Liver (tissue), 9 donors: ENCODE results near the gene TMEM259. TPM values are rescaled to one million over a fixed set of nuclear protein-coding genes. Genes with fewer than 3 reads are reported as not detected.

Experiments
- DNase-seq: peaks from one replicate; pipeline ENCODE4 v3.0.0-alpha.2; 2017; ENCODE audit warnings: low spot score
- H3K27ac ChIP-seq, 2 donors: one replicate each; pipeline ENCODE4 v1.7.0; 2013; ENCODE audit warnings: inconsistent platforms in 2 of 2, low read length in 2 of 2, control low read depth in 1 of 2, low read depth in 1 of 2, mild to moderate bottlenecking in 1 of 2
- H3K27me3 ChIP-seq, 4 donors: one replicate each; pipeline versions ENCODE4 v1.6.1 to v1.7.0; 2013; ENCODE audit warnings: low read length in 3 of 4, inconsistent platforms in 1 of 4, mild to moderate bottlenecking in 1 of 4, moderate library complexity in 1 of 4; ENCODE audit not compliant: control insufficient read depth in 4 of 4, insufficient read depth in 4 of 4
- H3K36me3 ChIP-seq, 4 donors: one replicate each; pipeline versions ENCODE4 v1.6.1 to v1.7.0; 2013; ENCODE audit warnings: low read length in 3 of 4, mild to moderate bottlenecking in 3 of 4, low read depth in 1 of 4, moderate library complexity in 1 of 4; ENCODE audit not compliant: control insufficient read depth in 4 of 4, insufficient read depth in 3 of 4
- H3K4me1 ChIP-seq, 4 donors: one replicate each; pipeline versions ENCODE4 v1.6.1 to v1.7.0; 2013; ENCODE audit warnings: low read length in 3 of 4, mild to moderate bottlenecking in 3 of 4, moderate library complexity in 1 of 4; ENCODE audit not compliant: control insufficient read depth in 4 of 4, insufficient read depth in 4 of 4
- H3K4me3 ChIP-seq, 3 donors: one replicate each; pipeline versions ENCODE4 v1.6.1 to v1.7.0; 2013; ENCODE audit warnings: low read length in 3 of 3, control low read depth in 1 of 3, low read depth in 1 of 3, mild to moderate bottlenecking in 1 of 3
- H3K9ac ChIP-seq, 2 donors: one replicate each; pipeline ENCODE4 v1.7.0; 2013; ENCODE audit warnings: low read length in 2 of 2, mild to moderate bottlenecking in 2 of 2, moderate library complexity in 2 of 2, control low read depth in 1 of 2, low read depth in 1 of 2
- H3K9me3 ChIP-seq, 4 donors: one replicate each; pipeline versions ENCODE4 v1.6.1 to v1.7.0; 2013; ENCODE audit warnings: low read length in 3 of 4; ENCODE audit not compliant: control insufficient read depth in 4 of 4
- EGR1 ChIP-seq, 2 donors: IDR thresholded peaks; 2 replicates each; pipeline ENCODE4 v1.6.1; 2016 to 2018; ENCODE audit warnings: antibody characterized with exemption in 2 of 2, low read depth in 2 of 2
- GABPA ChIP-seq, 2 donors: IDR thresholded peaks in 1 of 2; conservative IDR thresholded peaks in 1 of 2; 2 replicates each; pipeline ENCODE4 v1.6.1; 2016; ENCODE audit warnings: antibody characterized with exemption in 2 of 2, mild to moderate bottlenecking in 1 of 2, moderate library complexity in 1 of 2
- HNF4A ChIP-seq, 2 donors: conservative IDR thresholded peaks; 2 replicates each; pipeline ENCODE4 v1.6.1; 2016; ENCODE audit warnings: antibody characterized with exemption in 2 of 2, mild to moderate bottlenecking in 2 of 2
- JUND ChIP-seq, 2 donors: IDR thresholded peaks; 2 replicates each; pipeline ENCODE4 v1.6.1; 2016; ENCODE audit warnings: antibody characterized with exemption in 2 of 2
- NR2F2 ChIP-seq: IDR thresholded peaks from 2 replicates; pipeline ENCODE4 v1.6.1; 2016; ENCODE audit warnings: antibody characterized with exemption
- RXRA ChIP-seq, 2 donors: IDR thresholded peaks; 2 replicates each; pipeline ENCODE4 v1.6.1; 2017 to 2018; ENCODE audit warnings: antibody characterized with exemption in 2 of 2, mild to moderate bottlenecking in 1 of 2
- SP1 ChIP-seq: IDR thresholded peaks from 2 replicates; pipeline ENCODE4 v1.6.1; 2018; ENCODE audit warnings: antibody characterized with exemption, mild to moderate bottlenecking
- TAF1 ChIP-seq: conservative IDR thresholded peaks from 2 replicates; pipeline ENCODE4 v1.6.1; 2016; ENCODE audit warnings: antibody characterized with exemption, mild to moderate bottlenecking
- WGBS: extraction: QIAGEN DNeasy Blood & Tissue Kit; methylation state at CpG from one replicate; pipeline ENCODE4 v1.1.7; 2013; 5-methylcytosine and 5-hydroxymethylcytosine counted together
- polyA plus RNA-seq, 2 donors: library from polyadenylated mRNA; stranded (reverse) in 1 of 2; unstranded in 1 of 2; fragments of 200-250 nt in 1 of 2; fragments of >200 nt in 1 of 2; fragmentation: Nextera tagmentation in 1 of 2; extraction: Ambion mirVana in 1 of 2; gene quantifications; one replicate each; pipeline versions ENCODE4 v1.2.1 to v1.2.3, GENCODE V29; 2013 to 2015
- total RNA-seq, 2 donors: library from RNA; depleted of rRNA; stranded (reverse); fragments of >200 nt; gene quantifications; one replicate each; pipeline ENCODE4 v1.2.3, GENCODE V29; 2014
- TF ChIP-seq, protein P1 (sequence below): IDR thresholded peaks from 2 replicates; pipeline ENCODE4 v1.6.1; 2016; ENCODE audit warnings: antibody characterized with exemption
- TF ChIP-seq, protein P2 (sequence below): IDR thresholded peaks from 2 replicates; pipeline ENCODE4 v1.6.1; 2016; ENCODE audit warnings: antibody characterized with exemption, mild to moderate bottlenecking
- TF ChIP-seq, protein P3 (sequence below): IDR thresholded peaks from 2 replicates; pipeline ENCODE4 v1.6.1; 2016; ENCODE audit warnings: antibody characterized with exemption
- donor health status: healthy.
- donor health status: healthy.
- donor health status: healthy.
- donor health status: healthy.
- donor health status: healthy.

The TMEM259 gene
- total and polyA plus RNA-seq, 4 donors, result 29.7 to 99.3 (median 57.3) TPM

DNA sequence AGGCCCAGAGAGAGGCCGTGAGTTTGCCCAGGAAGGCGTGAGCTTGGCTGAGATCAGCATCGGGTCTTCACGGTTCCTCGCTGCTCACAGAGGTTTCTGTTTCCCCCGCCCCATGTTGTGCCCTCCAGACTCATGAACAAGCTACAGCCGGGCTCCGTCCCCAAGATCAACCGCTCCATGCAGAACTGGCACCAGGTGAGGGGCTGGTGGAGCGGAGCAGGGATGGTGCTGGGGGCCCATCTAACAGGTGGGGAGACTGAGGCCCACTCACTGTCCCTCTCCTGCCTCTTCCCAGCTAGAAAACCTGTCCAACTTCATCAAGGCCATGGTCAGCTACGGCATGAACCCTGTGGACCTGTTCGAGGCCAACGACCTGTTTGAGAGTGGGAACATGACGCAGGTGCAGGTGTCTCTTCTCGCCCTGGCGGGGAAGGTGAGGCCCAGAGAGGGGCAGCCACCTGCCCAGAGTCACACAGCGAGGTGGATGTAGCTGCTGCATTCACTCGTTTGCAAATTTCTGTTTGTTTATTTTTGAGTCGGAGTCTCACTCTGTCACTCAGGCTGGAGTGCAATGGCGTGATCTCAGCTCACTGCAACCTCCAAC lies 11.4 kb upstream of the TMEM259 start:
- Histone ChIP-seq H3K9me3 (no peaks in the 10 kb centered on the region), H3K27me3 (no peaks in the 10 kb centered on the region), H3K36me3 (peaks cover 4 to 8% (median 6%) of the 10 kb centered on the region in 4 donors), H3K4me1 (peaks cover 0 to 10% (median 3%) of the 10 kb centered on the region in 4 donors), H3K9ac (no peak overlapping the region), H3K27ac (no peak overlapping the region), H3K4me3 (no peak overlapping the region)
- TF ChIP-seq, protein P1, sequence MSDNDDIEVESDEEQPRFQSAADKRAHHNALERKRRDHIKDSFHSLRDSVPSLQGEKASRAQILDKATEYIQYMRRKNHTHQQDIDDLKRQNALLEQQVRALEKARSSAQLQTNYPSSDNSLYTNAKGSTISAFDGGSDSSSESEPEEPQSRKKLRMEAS, result no peak
- no peak for TF ChIP-seq EGR1 (IDR thresholded peaks at IDR 0.05; ENCODE audit: low read depth in 2 of 2)
- no peak for TF ChIP-seq JUND (IDR thresholded peaks at IDR 0.05)
- TF ChIP-seq TAF1, result no peak
- TF ChIP-seq, protein P2, sequence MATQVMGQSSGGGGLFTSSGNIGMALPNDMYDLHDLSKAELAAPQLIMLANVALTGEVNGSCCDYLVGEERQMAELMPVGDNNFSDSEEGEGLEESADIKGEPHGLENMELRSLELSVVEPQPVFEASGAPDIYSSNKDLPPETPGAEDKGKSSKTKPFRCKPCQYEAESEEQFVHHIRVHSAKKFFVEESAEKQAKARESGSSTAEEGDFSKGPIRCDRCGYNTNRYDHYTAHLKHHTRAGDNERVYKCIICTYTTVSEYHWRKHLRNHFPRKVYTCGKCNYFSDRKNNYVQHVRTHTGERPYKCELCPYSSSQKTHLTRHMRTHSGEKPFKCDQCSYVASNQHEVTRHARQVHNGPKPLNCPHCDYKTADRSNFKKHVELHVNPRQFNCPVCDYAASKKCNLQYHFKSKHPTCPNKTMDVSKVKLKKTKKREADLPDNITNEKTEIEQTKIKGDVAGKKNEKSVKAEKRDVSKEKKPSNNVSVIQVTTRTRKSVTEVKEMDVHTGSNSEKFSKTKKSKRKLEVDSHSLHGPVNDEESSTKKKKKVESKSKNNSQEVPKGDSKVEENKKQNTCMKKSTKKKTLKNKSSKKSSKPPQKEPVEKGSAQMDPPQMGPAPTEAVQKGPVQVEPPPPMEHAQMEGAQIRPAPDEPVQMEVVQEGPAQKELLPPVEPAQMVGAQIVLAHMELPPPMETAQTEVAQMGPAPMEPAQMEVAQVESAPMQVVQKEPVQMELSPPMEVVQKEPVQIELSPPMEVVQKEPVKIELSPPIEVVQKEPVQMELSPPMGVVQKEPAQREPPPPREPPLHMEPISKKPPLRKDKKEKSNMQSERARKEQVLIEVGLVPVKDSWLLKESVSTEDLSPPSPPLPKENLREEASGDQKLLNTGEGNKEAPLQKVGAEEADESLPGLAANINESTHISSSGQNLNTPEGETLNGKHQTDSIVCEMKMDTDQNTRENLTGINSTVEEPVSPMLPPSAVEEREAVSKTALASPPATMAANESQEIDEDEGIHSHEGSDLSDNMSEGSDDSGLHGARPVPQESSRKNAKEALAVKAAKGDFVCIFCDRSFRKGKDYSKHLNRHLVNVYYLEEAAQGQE, result no peak
- no peak for TF ChIP-seq RXRA (IDR thresholded peaks at IDR 0.05)
- no peak for TF ChIP-seq HNF4A (conservative IDR thresholded peaks at IDR 0.05)
- TF ChIP-seq, protein P3, sequence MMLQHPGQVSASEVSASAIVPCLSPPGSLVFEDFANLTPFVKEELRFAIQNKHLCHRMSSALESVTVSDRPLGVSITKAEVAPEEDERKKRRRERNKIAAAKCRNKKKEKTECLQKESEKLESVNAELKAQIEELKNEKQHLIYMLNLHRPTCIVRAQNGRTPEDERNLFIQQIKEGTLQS, result no peak
- DNase-seq, result no peak
- WGBS, result 90% methylated on average over 20 of the region's 20 CpGs

DNA sequence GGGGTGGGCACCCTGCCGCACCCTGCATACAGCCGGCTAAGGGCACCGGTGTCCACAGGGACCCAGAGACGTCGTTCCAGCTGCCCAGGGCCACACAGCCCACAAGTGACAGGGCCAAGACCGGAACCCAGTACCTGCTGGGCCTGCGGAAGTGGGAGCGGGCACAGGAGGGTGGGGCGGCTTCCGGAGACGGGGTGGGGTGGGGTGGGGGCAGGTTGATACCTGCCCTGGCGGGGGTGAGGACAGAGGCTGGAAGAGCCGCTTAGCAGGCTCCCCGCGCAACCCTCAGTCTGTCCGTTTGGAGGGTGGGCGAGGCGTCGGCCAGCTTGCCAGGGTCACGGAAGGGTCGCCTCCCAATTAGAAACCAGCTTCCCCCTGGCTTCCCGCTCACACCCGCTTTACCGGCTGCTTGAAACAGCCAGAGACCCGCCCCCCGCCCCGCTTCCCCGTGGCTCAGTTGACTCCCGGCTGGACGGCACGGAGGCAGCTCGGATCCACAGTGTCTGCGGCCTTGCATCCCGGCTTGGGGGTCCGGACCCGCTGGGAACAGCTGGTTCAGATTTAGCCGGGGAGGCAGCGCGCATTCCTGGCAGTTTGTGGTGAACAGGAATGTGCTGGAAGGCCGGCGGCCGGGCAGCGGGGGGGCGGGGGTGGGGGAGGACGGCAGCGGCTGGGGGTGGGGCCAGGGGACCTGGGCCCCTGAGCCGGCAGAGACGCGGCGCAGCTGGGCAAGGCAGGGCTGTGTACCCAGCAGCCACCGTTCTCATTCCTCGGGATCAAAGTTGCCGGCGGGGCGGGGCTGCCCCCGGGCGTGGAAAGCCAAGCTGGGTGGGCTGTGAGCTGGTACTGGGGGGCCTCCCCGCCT lies 7.4 kb upstream of the TMEM259 start:
- peak; percentile 46 for DNase-seq
- H3K9ac ChIP-seq, result peak overlapping the region in 1 of 2 donors; percentile 22
- WGBS, result 31% methylated on average over 58 of the region's 58 CpGs
- H3K4me1 ChIP-seq, result peaks cover 4 to 16% (median 5%) of the 10 kb centered on the region in 4 donors
- peaks cover 4 to 8% (median 5%) of the 10 kb centered on the region in 4 donors for H3K36me3 ChIP-seq
- H3K4me3 ChIP-seq, result peak overlapping the region in 2 of 3 donors; percentile 66 to 76
- H3K27me3 ChIP-seq, result no peaks in the 10 kb centered on the region
- peak overlapping the region; percentile 43 to 77 for H3K27ac ChIP-seq
- TF ChIP-seq NR2F2 (peak; percentile 9), GABPA (IDR thresholded peaks at IDR 0.05 in 1 of 2, conservative IDR thresholded peaks at IDR 0.05 in 1 of 2) (peak in 1 of 2 donors; percentile 45), TAF1 (no peak), SP1 (no peak), RXRA (IDR thresholded peaks at IDR 0.05) (no peak)
- TF ChIP-seq, protein P3, result no peak
- no peaks in the 10 kb centered on the region for H3K9me3 ChIP-seq
